ENCODE measurements around the gene BCL2.

Gene BCL2

GRCh38 chr18:63152791-63153190 lies 166.8 kb downstream of the BCL2 start:
- no peak overlapping the region for H3K27ac ChIP-seq
- TF ChIP-seq ZFX (IDR thresholded peaks at IDR 0.05; ENCODE audit: borderline replicate concordance) (no peak), CTCF (IDR thresholded peaks at IDR 0.05) (no peak)

GRCh38 chr18:63152096-63152495 lies 167.5 kb downstream of the BCL2 start:
- no peak for TF ChIP-seq ZFX (IDR thresholded peaks at IDR 0.05; ENCODE audit: borderline replicate concordance)
- no peak overlapping the region for H3K27ac ChIP-seq

- H3K27ac ChIP-seq = no peak overlapping the region
- TF ChIP-seq ZFX (IDR thresholded peaks at IDR 0.05; ENCODE audit: borderline replicate concordance) (no peak), CTCF (IDR thresholded peaks at IDR 0.05) (no peak)
Observed at GRCh38 chr18:63151539-63151938, 168.0 kb downstream of the BCL2 start.

- H3K27ac ChIP-seq = no peak overlapping the region
- TF ChIP-seq ZFX (IDR thresholded peaks at IDR 0.05; ENCODE audit: borderline replicate concordance) = no peak
- no peak for TF ChIP-seq CTCF (IDR thresholded peaks at IDR 0.05)
Observed at GRCh38 chr18:63150942-63151421, 168.6 kb downstream of the BCL2 start.

- no peak overlapping the region for H3K27ac ChIP-seq
- TF ChIP-seq ZFX (IDR thresholded peaks at IDR 0.05; ENCODE audit: borderline replicate concordance) = no peak
- TF ChIP-seq CTCF (IDR thresholded peaks at IDR 0.05) = no peak
Observed at GRCh38 chr18:63150326-63150725, 169.2 kb downstream of the BCL2 start.

- no peak overlapping the region for H3K27ac ChIP-seq
- no peak for TF ChIP-seq ZFX (IDR thresholded peaks at IDR 0.05; ENCODE audit: borderline replicate concordance)
- TF ChIP-seq CTCF (IDR thresholded peaks at IDR 0.05) = no peak
Observed at GRCh38 chr18:63149302-63149587, 170.3 kb downstream of the BCL2 start.

GRCh38 chr18:63148449-63149301 lies 170.9 kb downstream of the BCL2 start:
- TF ChIP-seq ZFX (IDR thresholded peaks at IDR 0.05; ENCODE audit: borderline replicate concordance) = no peak
- TF ChIP-seq CTCF (IDR thresholded peaks at IDR 0.05) = no peak

More at GRCh38 chr18:63148449-63149301, 170.9 kb downstream of the BCL2 start:
- H3K27ac ChIP-seq = no peak overlapping the region
